HepG2 (cell line): ENCODE results near the gene STC2. TPM values are rescaled to one million over a fixed set of nuclear protein-coding genes. Genes with fewer than 3 reads are reported as not detected.

Experiments
- ATAC-seq: fragments of 200-7000 bp; cut with Tn5 transposase; 3 replicates; pipeline ENCODE4 v1.9.1; 2020; ENCODE audit warnings: mild to moderate bottlenecking, moderate library complexity
- BruUV-seq: library from RNA; stranded (reverse); fragments of 400-500 nt; replicated peaks from 2 replicates; lab custom pipeline; 2021; lab: Mats Ljungman, UMichigan
- CTCF ChIA-PET: fragments of 300-600 bp; formaldehyde crosslinking; extraction: SDS; loops from one replicate; lab custom pipeline; 2021; ENCODE audit warnings: low total read pairs, inconsistent platforms, low intra/inter-chr PET ratio; lab: Yijun Ruan, JAX
- POLR2A ChIA-PET: fragments of 350-600 bp; sonication (Branson Sonifier 250); formaldehyde crosslinking; loops from one replicate; lab custom pipeline; 2020; ENCODE audit warnings: antibody characterized with exemption, inconsistent platforms; lab: Yijun Ruan, JAX
- DNase-seq: peaks from one replicate; pipeline ENCODE4 v3.0.0-alpha.2; 2015; ENCODE audit warnings: low spot score
- FAIRE-seq: peaks from 3 replicates; lab custom pipeline; 2011; peaks lifted over from hg19 to GRCh38; lab: Jason Lieb, UNC
- H2AFZ ChIP-seq: one replicate; pipeline ENCODE4 v1.6.1; 2011; ENCODE audit warnings: low read length, inconsistent platforms
- H3K27ac ChIP-seq: fragments of 300-600 bp; 3 replicates; pipeline ENCODE4 v1.8.0; 2011; ENCODE audit warnings: mixed run types, mild to moderate bottlenecking, mixed read lengths, low read length, inconsistent platforms; ENCODE audit not compliant: insufficient read depth; ENCODE audit errors: extremely low read length
- H3K27me3 ChIP-seq, 2 experiments: fragments of 200-600 bp in 1 of 2; 2 replicates in 1 of 2; 3 replicates in 1 of 2; pipeline versions ENCODE4 v1.6.0 to v1.8.0; 2011; ENCODE audit warnings: low read length in 2 of 2, mild to moderate bottlenecking in 2 of 2, moderate library complexity in 2 of 2, inconsistent platforms in 1 of 2; ENCODE audit not compliant: insufficient read depth in 2 of 2, control insufficient read depth in 1 of 2
- H3K36me3 ChIP-seq, 2 experiments: fragments of 200-600 bp in 1 of 2; replicated peaks in 1 of 2; 2 replicates in 1 of 2; 3 replicates in 1 of 2; pipeline versions ENCODE4 v1.5.1 to v1.8.0; 2011; ENCODE audit warnings: low read length in 2 of 2, inconsistent platforms in 1 of 2; ENCODE audit not compliant: insufficient read depth in 2 of 2, control insufficient read depth in 1 of 2
- H3K4me1 ChIP-seq: 2 replicates; pipeline ENCODE4 v1.5.1; 2012; ENCODE audit warnings: low read length, inconsistent platforms; ENCODE audit not compliant: insufficient read depth
- H3K4me2 ChIP-seq: 2 replicates; pipeline ENCODE4 v1.6.0; 2011; ENCODE audit warnings: low read depth, low read length, inconsistent platforms
- H3K4me3 ChIP-seq, 3 experiments: fragments of 200-600 bp in 1 of 3; sonication (generic), shearing (Covaris generic) in 1 of 3; replicated peaks in 1 of 3; 2 replicates each; pipeline ENCODE4 v1.5.1; 2011 to 2016; ENCODE audit warnings: low read length in 3 of 3, inconsistent platforms in 2 of 3, low read depth in 2 of 3, mild to moderate bottlenecking in 2 of 3, control low read depth in 1 of 3, mixed read lengths in 1 of 3; ENCODE audit not compliant: insufficient read depth in 1 of 3
- H3K79me2 ChIP-seq: one replicate; pipeline ENCODE4 v1.6.1; 2011; ENCODE audit warnings: low read length, inconsistent platforms; ENCODE audit not compliant: insufficient read depth
- H3K9ac ChIP-seq: 2 replicates; pipeline ENCODE4 v1.6.0; 2011; ENCODE audit warnings: mild to moderate bottlenecking, low read depth, low read length, inconsistent platforms; ENCODE audit not compliant: insufficient read depth
- H3K9me3 ChIP-seq: 2 replicates; pipeline ENCODE4 v1.5.1; 2012; ENCODE audit warnings: mild to moderate bottlenecking, low read length
- H4K20me1 ChIP-seq: 2 replicates; pipeline ENCODE4 v1.6.0; 2011; ENCODE audit warnings: inconsistent platforms, mild to moderate bottlenecking, low read length, moderate library complexity; ENCODE audit not compliant: insufficient read depth
- ARNT2 ChIP-seq: sonication (generic); formaldehyde crosslinking; IDR thresholded peaks from 2 replicates; pipeline ENCODE4 v1.8.0; 2022; ENCODE audit warnings: mild to moderate bottlenecking, low read depth, missing genetic modification reagents, moderate library complexity
- ERF ChIP-seq: IDR thresholded peaks from 2 replicates; pipeline ENCODE4 v1.6.1; 2018; ENCODE audit warnings: missing biosample characterization, missing genetic modification reagents
- GTF3A ChIP-seq: sonication (generic); formaldehyde crosslinking; conservative IDR thresholded peaks from 2 replicates; pipeline ENCODE4 v1.4.0; 2020; ENCODE audit warnings: mild to moderate bottlenecking, missing genetic modification reagents
- HNRNPK ChIP-seq: fragments of 200-400 bp; formaldehyde crosslinking; IDR thresholded peaks from 2 replicates; pipeline ENCODE4 v1.6.1; 2018; ENCODE audit warnings: low read length, low read depth, moderate library complexity, mild to moderate bottlenecking; ENCODE audit not compliant: poor library complexity, severe bottlenecking
- ISL2 ChIP-seq: sonication (generic); formaldehyde crosslinking; IDR thresholded peaks from 2 replicates; pipeline ENCODE4 v1.5.0; 2020; ENCODE audit warnings: missing genetic modification reagents
- KAT2B ChIP-seq: fragments of 150-350 bp; IDR thresholded peaks from 2 replicates; pipeline ENCODE4 v1.6.1; 2014; ENCODE audit warnings: low read depth, low read length, borderline replicate concordance
- NFYB ChIP-seq: sonication (generic); formaldehyde crosslinking; IDR thresholded peaks from 2 replicates; pipeline ENCODE4 v1.4.0; 2020; ENCODE audit warnings: missing genetic modification reagents
- NFYC ChIP-seq: IDR thresholded peaks from 2 replicates; pipeline ENCODE4 v1.6.1; 2016; ENCODE audit warnings: missing genetic modification reagents, missing compliant biosample characterization
- RFX1 ChIP-seq: fragments of 450-650 bp; IDR thresholded peaks from 2 replicates; pipeline ENCODE4 v1.6.1; 2017
- RFXANK ChIP-seq: IDR thresholded peaks from 2 replicates; pipeline ENCODE4 v1.6.1; 2016
- SIX4 ChIP-seq: sonication (generic); formaldehyde crosslinking; IDR thresholded peaks from 2 replicates; pipeline ENCODE4 v1.4.0; 2020; ENCODE audit warnings: missing genetic modification reagents
- TAF1 ChIP-seq: sonication (generic); formaldehyde crosslinking; IDR thresholded peaks from 2 replicates; pipeline ENCODE4 v1.4.0; 2020; ENCODE audit warnings: missing genetic modification reagents
- ZNF136 ChIP-seq: sonication (generic); formaldehyde crosslinking; IDR thresholded peaks from 2 replicates; pipeline ENCODE4 v1.8.1; 2022; ENCODE audit warnings: low read depth, mild to moderate bottlenecking, moderate library complexity, missing genetic modification reagents
- WGBS: methylation state at CpG from one replicate; pipeline ENCODE4 v1.1.6; 2017; ENCODE audit warnings: low lambda C conversion rate; 5-methylcytosine and 5-hydroxymethylcytosine counted together
- in situ Hi-C: cut with HindIII; loops from 2 replicates; pipeline ENCODE4 v1.10.0; 2017; ENCODE audit warnings: low pct_unique_long_range_greater_than_20kb; ENCODE audit not compliant: extremely low pct_ligation_motif_present
- intact Hi-C: fragments of 100-400 bp; cut with micrococcal nuclease; formaldehyde crosslinking; loops from one replicate; pipeline ENCODE4 v1.10.0; 2022; ENCODE audit not compliant: unreplicated experiment
- polyA plus RNA-seq, 8 experiments: library from polyadenylated mRNA; depleted of rRNA in 3 of 8; stranded (reverse) in 7 of 8; unstranded in 1 of 8; fragments of >200 nt; fragmentation: Illumina TruSeq in 4 of 8; extraction: Trizol in 4 of 8; gene quantifications; 2 replicates each; pipeline versions ENCODE4 v1.2.1 to v1.2.3, GENCODE V29; 2011 to 2016; ENCODE audit warnings: low read depth in 4 of 8, missing spikeins in 1 of 8, mixed read lengths in 1 of 8; ENCODE audit not compliant: insufficient read depth in 1 of 8
- total RNA-seq, 5 experiments: library from RNA; depleted of rRNA; stranded (reverse); fragments of >200 nt; fragmentation: Illumina TruSeq; extraction: Trizol; gene quantifications; 2 replicates each; pipeline ENCODE4 v1.2.3, GENCODE V29; 2016; ENCODE audit warnings: low read depth in 1 of 5
- TF ChIP-seq, protein P1 (sequence below): sonication (generic); formaldehyde crosslinking; IDR thresholded peaks from 2 replicates; pipeline ENCODE4 v1.4.0; 2020; ENCODE audit warnings: low read depth, mild to moderate bottlenecking, missing genetic modification reagents
- TF ChIP-seq, protein P2 (sequence below): sonication (generic); formaldehyde crosslinking; IDR thresholded peaks from 2 replicates; pipeline ENCODE4 v1.4.0; 2020; ENCODE audit warnings: missing genetic modification reagents, borderline replicate concordance
- TF ChIP-seq, protein P3 (sequence below): sonication (generic); formaldehyde crosslinking; IDR thresholded peaks from 2 replicates; pipeline ENCODE4 v1.8.1; 2023; ENCODE audit warnings: mild to moderate bottlenecking, moderate library complexity, missing genetic modification reagents
- TF ChIP-seq, protein P4 (sequence below): sonication (generic); formaldehyde crosslinking; conservative IDR thresholded peaks from 2 replicates; pipeline ENCODE4 v1.4.0; 2020; ENCODE audit warnings: mild to moderate bottlenecking, missing genetic modification reagents, moderate library complexity

Gene STC2
- total and polyA plus RNA-seq, 2 of the 13 experiments (the other 11 are each of a cell fraction or from before 2014, with no cell fraction given), result 27.1 to 69.2 TPM

DNA sequence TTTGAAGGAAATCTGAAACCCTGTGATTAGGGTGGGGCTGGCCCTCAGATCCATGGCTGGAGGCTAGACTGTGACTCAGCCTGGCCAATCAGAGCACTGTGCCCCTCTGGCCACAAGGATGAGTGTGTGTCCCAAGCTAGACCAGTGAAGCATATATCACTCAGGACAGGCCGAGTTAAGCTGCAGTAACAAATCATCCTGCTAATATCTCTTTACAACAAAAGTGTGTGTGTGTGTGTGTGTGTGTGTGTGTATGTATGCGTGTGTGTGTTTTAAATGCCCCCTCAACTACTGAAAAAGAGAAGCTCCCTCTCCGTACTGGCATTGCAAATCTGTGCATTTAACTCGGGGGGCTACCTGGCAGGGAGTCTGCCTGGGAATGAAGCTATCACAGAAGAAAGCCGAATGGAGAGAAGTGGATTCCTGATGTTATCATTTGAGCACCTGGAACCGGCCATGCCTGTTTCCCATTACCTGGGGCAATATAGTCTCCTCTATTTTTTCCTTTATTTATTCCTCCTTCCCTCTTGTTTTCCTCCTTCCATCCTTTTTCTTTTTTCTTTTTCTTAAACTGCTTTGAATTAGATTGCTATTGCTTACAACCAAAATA, 25.6 kb downstream of the STC2 start:
- CTCF ChIA-PET, result interaction anchor here (1.1 kb wide), 1 partner anchor 8 kb away, joined by 4 read pairs; no protein-coding TSS in a partner anchor
- Histone ChIP-seq H3K9ac (peak overlapping the region; percentile 58; the same call in 1 of the 2 replicates), H3K4me2 (peak overlapping the region; percentile 91), H3K36me3 (no peaks in the 10 kb centered on the region), H3K9me3 (no peaks in the 10 kb centered on the region), H4K20me1 (no peaks in the 10 kb centered on the region), H3K4me3 (peak overlapping the region in 2 of 3 experiments; percentile 27 to 68; a peak in 4 of 6 replicates), H2AFZ (no peak overlapping the region), H3K27ac (peak overlapping the region; percentile 60), H3K27me3 (no peaks in the 10 kb centered on the region), H3K4me1 (peaks cover 79% of the 10 kb centered on the region), H3K79me2 (no peaks in the 10 kb centered on the region)
- no TSS peak for BruUV-seq
- POLR2A ChIA-PET, result interaction anchor here (1.0 to 5.8 kb wide), 3 partner anchors 13 to 26 kb away, joined by 3 to 130 read pairs (median 3); partner anchors contain the start of gene STC2
- intact Hi-C loops, result no loop called here
- DNase-seq (peak; percentile 44), FAIRE-seq (no peak), ATAC-seq (peak; percentile 48)
- in situ Hi-C loops, result no loop called here
- WGBS, result 44% methylated on average over 6 of the region's 6 CpGs
- TF ChIP-seq, protein P1, sequence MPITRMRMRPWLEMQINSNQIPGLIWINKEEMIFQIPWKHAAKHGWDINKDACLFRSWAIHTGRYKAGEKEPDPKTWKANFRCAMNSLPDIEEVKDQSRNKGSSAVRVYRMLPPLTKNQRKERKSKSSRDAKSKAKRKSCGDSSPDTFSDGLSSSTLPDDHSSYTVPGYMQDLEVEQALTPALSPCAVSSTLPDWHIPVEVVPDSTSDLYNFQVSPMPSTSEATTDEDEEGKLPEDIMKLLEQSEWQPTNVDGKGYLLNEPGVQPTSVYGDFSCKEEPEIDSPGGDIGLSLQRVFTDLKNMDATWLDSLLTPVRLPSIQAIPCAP (CRISPR knock-in tag), result no peak
- no peak for TF ChIP-seq SIX4 (CRISPR knock-in tag)
- peak; percentile 53 for TF ChIP-seq NFYC (CRISPR knock-in tag)
- no peak for TF ChIP-seq HNRNPK
- TF ChIP-seq ISL2 (CRISPR knock-in tag), result no peak
- TF ChIP-seq, protein P2, sequence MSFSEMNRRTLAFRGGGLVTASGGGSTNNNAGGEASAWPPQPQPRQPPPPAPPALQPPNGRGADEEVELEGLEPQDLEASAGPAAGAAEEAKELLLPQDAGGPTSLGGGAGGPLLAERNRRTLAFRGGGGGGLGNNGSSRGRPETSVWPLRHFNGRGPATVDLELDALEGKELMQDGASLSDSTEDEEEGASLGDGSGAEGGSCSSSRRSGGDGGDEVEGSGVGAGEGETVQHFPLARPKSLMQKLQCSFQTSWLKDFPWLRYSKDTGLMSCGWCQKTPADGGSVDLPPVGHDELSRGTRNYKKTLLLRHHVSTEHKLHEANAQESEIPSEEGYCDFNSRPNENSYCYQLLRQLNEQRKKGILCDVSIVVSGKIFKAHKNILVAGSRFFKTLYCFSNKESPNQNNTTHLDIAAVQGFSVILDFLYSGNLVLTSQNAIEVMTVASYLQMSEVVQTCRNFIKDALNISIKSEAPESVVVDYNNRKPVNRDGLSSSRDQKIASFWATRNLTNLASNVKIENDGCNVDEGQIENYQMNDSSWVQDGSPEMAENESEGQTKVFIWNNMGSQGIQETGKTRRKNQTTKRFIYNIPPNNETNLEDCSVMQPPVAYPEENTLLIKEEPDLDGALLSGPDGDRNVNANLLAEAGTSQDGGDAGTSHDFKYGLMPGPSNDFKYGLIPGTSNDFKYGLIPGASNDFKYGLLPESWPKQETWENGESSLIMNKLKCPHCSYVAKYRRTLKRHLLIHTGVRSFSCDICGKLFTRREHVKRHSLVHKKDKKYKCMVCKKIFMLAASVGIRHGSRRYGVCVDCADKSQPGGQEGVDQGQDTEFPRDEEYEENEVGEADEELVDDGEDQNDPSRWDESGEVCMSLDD (CRISPR knock-in tag), result no peak
- TF ChIP-seq, protein P3, sequence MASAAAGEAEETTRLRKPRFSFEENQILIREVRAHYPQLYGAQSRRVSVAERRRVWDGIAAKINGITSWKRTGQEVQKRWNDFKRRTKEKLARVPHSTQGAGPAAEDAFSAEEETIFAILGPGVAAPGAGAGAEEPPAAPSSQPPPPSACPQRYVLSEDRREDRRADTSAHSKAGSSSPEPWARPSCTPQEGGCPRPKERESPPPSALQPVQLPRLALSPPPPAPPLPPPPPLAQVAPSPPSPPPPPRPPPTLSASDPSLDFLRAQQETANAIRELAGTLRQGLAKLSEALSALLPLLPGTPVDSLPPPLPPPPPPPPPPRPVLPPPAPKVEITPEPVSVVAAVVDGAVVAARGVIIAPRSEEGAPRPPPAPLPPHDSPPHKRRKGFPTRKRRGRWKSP, result no peak
- TF ChIP-seq ERF (CRISPR knock-in tag), result no peak
- no peak for TF ChIP-seq TAF1
- peak; percentile 65 for TF ChIP-seq NFYB (CRISPR knock-in tag)
- TF ChIP-seq ZNF136 (CRISPR knock-in tag), result no peak
- TF ChIP-seq, protein P4, sequence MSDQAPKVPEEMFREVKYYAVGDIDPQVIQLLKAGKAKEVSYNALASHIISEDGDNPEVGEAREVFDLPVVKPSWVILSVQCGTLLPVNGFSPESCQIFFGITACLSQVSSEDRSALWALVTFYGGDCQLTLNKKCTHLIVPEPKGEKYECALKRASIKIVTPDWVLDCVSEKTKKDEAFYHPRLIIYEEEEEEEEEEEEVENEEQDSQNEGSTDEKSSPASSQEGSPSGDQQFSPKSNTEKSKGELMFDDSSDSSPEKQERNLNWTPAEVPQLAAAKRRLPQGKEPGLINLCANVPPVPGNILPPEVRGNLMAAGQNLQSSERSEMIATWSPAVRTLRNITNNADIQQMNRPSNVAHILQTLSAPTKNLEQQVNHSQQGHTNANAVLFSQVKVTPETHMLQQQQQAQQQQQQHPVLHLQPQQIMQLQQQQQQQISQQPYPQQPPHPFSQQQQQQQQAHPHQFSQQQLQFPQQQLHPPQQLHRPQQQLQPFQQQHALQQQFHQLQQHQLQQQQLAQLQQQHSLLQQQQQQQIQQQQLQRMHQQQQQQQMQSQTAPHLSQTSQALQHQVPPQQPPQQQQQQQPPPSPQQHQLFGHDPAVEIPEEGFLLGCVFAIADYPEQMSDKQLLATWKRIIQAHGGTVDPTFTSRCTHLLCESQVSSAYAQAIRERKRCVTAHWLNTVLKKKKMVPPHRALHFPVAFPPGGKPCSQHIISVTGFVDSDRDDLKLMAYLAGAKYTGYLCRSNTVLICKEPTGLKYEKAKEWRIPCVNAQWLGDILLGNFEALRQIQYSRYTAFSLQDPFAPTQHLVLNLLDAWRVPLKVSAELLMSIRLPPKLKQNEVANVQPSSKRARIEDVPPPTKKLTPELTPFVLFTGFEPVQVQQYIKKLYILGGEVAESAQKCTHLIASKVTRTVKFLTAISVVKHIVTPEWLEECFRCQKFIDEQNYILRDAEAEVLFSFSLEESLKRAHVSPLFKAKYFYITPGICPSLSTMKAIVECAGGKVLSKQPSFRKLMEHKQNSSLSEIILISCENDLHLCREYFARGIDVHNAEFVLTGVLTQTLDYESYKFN (CRISPR knock-in tag), result no peak
- TF ChIP-seq GTF3A (CRISPR knock-in tag), result no peak
- TF ChIP-seq KAT2B, result no peak
- TF ChIP-seq RFX1, result no peak
- no peak for TF ChIP-seq RFXANK (CRISPR knock-in tag)
- TF ChIP-seq ARNT2 (CRISPR knock-in tag), result no peak
